ENCODE data around the gene VPS50. TPM values are rescaled to one million over a fixed set of nuclear protein-coding genes. Genes with fewer than 3 reads are reported as not detected.

VPS50 gene
- total and polyA plus RNA-seq, 2 donors from 2014 or later = 12.9 to 33.8 TPM

DNA sequence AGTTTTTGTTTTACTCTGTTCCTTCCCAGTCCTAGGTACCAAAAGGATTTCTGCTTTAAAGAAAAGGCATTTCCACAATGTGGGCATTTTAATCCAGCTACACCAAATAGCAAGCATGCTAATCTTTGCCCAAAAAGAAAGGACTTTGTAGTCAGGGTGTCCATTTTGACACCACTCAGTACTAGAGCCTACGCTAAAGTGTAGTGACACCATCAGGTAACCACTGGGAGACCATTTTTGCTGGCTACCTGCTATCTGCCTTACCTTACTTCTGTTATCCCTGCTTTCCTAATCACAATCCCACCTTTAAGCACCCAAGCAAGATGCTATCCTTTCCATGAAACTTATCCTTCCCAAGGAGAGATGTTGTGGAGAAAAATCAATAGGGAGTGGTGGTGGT lies 129.7 kb downstream of the VPS50 start:
- FAIRE-seq (no peak), DNase-seq (no peak)
- intact Hi-C loops (cut with DNase I) = no loop called here

DNA sequence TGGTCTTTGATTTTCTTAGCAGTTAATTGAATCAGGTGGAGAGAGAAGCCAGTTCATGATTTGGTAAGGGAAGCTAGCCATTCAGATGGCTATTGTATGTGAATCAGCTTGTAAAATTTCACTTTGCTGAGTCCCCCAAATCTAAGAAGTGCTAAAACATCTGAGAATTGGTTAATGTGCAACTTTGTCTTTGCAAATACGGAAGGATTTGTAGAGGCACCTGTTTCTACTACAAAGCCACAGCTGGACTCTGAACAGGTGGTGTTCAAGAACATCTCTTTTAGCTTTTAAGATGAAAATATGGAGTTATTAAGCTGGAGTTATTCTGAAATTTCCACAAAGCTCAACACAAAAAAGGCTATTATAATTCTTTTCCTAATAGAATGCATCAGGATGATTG lies 132.6 kb downstream of the VPS50 start:
- intact Hi-C loops (cut with DNase I) = no loop called here

More for the DNA sequence above, 129.7 kb downstream of the VPS50 start:
- Histone ChIP-seq H3K27me3 (ENCODE audit: control insufficient read depth, insufficient read depth, low read length) (no peaks in the 10 kb centered on the region), H3K36me3 (ENCODE audit: control insufficient read depth in 2 of 3, insufficient read depth in 3 of 3, low read length in 3 of 3) (peaks cover 0 to 6% (median 0%) of the 10 kb centered on the region in 3 donors), H3K4me1 (ENCODE audit: control insufficient read depth in 2 of 3, insufficient read depth in 2 of 3, low read depth in 1 of 3, low read length in 3 of 3) (no peaks in the 10 kb centered on the region), H3K27ac (ENCODE audit: low read depth in 2 of 2, low read length in 2 of 2) (no peak overlapping the region), H3K4me3 (ENCODE audit: low read length in 3 of 3) (no peak overlapping the region), H3K9ac (ENCODE audit: low read length in 3 of 3) (no peak overlapping the region), H3K9me3 (ENCODE audit: control insufficient read depth in 2 of 3, insufficient read depth in 1 of 3, low read length in 3 of 3) (no peaks in the 10 kb centered on the region)
- TF ChIP-seq, protein P1, sequence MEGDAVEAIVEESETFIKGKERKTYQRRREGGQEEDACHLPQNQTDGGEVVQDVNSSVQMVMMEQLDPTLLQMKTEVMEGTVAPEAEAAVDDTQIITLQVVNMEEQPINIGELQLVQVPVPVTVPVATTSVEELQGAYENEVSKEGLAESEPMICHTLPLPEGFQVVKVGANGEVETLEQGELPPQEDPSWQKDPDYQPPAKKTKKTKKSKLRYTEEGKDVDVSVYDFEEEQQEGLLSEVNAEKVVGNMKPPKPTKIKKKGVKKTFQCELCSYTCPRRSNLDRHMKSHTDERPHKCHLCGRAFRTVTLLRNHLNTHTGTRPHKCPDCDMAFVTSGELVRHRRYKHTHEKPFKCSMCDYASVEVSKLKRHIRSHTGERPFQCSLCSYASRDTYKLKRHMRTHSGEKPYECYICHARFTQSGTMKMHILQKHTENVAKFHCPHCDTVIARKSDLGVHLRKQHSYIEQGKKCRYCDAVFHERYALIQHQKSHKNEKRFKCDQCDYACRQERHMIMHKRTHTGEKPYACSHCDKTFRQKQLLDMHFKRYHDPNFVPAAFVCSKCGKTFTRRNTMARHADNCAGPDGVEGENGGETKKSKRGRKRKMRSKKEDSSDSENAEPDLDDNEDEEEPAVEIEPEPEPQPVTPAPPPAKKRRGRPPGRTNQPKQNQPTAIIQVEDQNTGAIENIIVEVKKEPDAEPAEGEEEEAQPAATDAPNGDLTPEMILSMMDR (IDR thresholded peaks at IDR 0.05; ENCODE audit: borderline replicate concordance, extremely low read depth, insufficient read depth) = no peak

DNA sequence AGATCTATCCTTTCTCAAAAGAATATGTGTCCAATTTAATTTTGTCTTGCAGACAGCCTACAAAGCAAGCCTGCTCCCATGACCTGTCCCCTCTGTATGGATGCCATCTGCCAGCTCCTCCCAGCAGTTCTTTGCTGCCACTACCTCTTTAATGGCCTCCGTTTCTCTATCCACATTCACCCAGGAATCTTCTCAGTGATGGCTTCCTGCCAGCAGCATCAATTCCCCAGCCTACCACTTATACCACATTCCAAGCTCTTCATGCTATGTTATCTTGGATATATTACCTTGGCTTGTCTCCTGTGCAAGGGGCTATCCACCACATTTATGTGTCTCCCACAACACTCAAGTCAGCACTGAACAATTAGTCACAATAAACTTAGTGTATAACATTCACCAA lies 133.2 kb downstream of the VPS50 start:
- FAIRE-seq = no peak

More for the DNA sequence above, 132.6 kb downstream of the VPS50 start:
- no peak overlapping the region for H3K4me3 ChIP-seq (ENCODE audit: low read length in 3 of 3)
- H3K9ac ChIP-seq (ENCODE audit: low read length in 3 of 3) = no peak overlapping the region
- FAIRE-seq = no peak
- no peak overlapping the region for H3K27ac ChIP-seq (ENCODE audit: low read depth in 2 of 2, low read length in 2 of 2)
- no peaks in the 10 kb centered on the region for H3K4me1 ChIP-seq (ENCODE audit: control insufficient read depth in 2 of 3, insufficient read depth in 2 of 3, low read depth in 1 of 3, low read length in 3 of 3)
- no peaks in the 10 kb centered on the region for H3K9me3 ChIP-seq (ENCODE audit: control insufficient read depth in 2 of 3, insufficient read depth in 1 of 3, low read length in 3 of 3)
- no peaks in the 10 kb centered on the region for H3K36me3 ChIP-seq (ENCODE audit: control insufficient read depth in 2 of 3, insufficient read depth in 3 of 3, low read length in 3 of 3)
- TF ChIP-seq, protein P1 (IDR thresholded peaks at IDR 0.05; ENCODE audit: borderline replicate concordance, extremely low read depth, insufficient read depth) = no peak
- DNase-seq = no peak
- H3K27me3 ChIP-seq (ENCODE audit: control insufficient read depth, insufficient read depth, low read length) = no peaks in the 10 kb centered on the region

More for the DNA sequence above, 133.2 kb downstream of the VPS50 start:
- Histone ChIP-seq H3K27me3 (ENCODE audit: control insufficient read depth, insufficient read depth, low read length) (no peaks in the 10 kb centered on the region), H3K27ac (ENCODE audit: low read depth in 2 of 2, low read length in 2 of 2) (no peak overlapping the region), H3K9ac (ENCODE audit: low read length in 3 of 3) (no peak overlapping the region), H3K9me3 (ENCODE audit: control insufficient read depth in 2 of 3, insufficient read depth in 1 of 3, low read length in 3 of 3) (no peaks in the 10 kb centered on the region), H3K4me3 (ENCODE audit: low read length in 3 of 3) (no peak overlapping the region), H3K36me3 (ENCODE audit: control insufficient read depth in 2 of 3, insufficient read depth in 3 of 3, low read length in 3 of 3) (no peaks in the 10 kb centered on the region), H3K4me1 (ENCODE audit: control insufficient read depth in 2 of 3, insufficient read depth in 2 of 3, low read depth in 1 of 3, low read length in 3 of 3) (no peaks in the 10 kb centered on the region)
- DNase-seq = no peak
- intact Hi-C loops (cut with DNase I) = no loop called here
- TF ChIP-seq, protein P1 (IDR thresholded peaks at IDR 0.05; ENCODE audit: borderline replicate concordance, extremely low read depth, insufficient read depth) = no peak

All from kidney (tissue), 14 donors.